BJ (cell line): ENCODE results near the gene IMPG1. TPM values are rescaled to one million over a fixed set of nuclear protein-coding genes. Genes with fewer than 3 reads are reported as not detected.

Experiments used
- CTCF ChIA-PET: fragments of 350-600 bp; formaldehyde crosslinking; extraction: SDS; loops from one replicate; lab custom pipeline; 2021; ENCODE audit warnings: antibody characterized with exemption, inconsistent platforms; lab: Yijun Ruan, JAX
- POLR2A ChIA-PET: fragments of 300-600 bp; sonication (Branson Sonifier 250); formaldehyde crosslinking; extraction: SDS; loops from one replicate; lab custom pipeline; 2021; ENCODE audit warnings: antibody characterized with exemption; lab: Charles Lee
- DNase-seq: peaks from one replicate; pipeline ENCODE4 v3.0.0-alpha.2; 2011; ENCODE audit warnings: low read depth
- H3K27me3 ChIP-seq: 2 replicates; pipeline ENCODE4 v1.6.0; 2011; ENCODE audit warnings: low read length; ENCODE audit not compliant: control insufficient read depth, insufficient read depth
- H3K36me3 ChIP-seq: 2 replicates; pipeline ENCODE4 v1.5.1; 2011; ENCODE audit warnings: low read length; ENCODE audit not compliant: control insufficient read depth, insufficient read depth
- H3K4me3 ChIP-seq: 2 replicates; pipeline ENCODE4 v1.5.1; 2011; ENCODE audit warnings: low read depth, mild to moderate bottlenecking, control low read depth, low read length
- CTCF ChIP-seq: IDR thresholded peaks from 2 replicates; pipeline ENCODE4 v1.5.1; 2011; ENCODE audit warnings: low read depth, mild to moderate bottlenecking, control low read depth, inconsistent platforms, low read length, moderate library complexity; ENCODE audit not compliant: insufficient read depth
- polyA plus RNA-seq: library from polyadenylated mRNA; depleted of rRNA; stranded (reverse); fragments of >200 nt; gene quantifications from 2 replicates; pipeline ENCODE4 v1.2.3, GENCODE V29; 2011
- small RNA-seq: library from RNA; depleted of rRNA; stranded (forward); fragments of <200 nt; gene quantifications from one replicate; pipeline ENCODE3, GENCODE V24; 2012; ENCODE audit warnings: low replicate concordance, low read depth; ENCODE audit not compliant: insufficient read length

The IMPG1 gene
- polyA plus RNA-seq, 1 experiment = not detected

DNA sequence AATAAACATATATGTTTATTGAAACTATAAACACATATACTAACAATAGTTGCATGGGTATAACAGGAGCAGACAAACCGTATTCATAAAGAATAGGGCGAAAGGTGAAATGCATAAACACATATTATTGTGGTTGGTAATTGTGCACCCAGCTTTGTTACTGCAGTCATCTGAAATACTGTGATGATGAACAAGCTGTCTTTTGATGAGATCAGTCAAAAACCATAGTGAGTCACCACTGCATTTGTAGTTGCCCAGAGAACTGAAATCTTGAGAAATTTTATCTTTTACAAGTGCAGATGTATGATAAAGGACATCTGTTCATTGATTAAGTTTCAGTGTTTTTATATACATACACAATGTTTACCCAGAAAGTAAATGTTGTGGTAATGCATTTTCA lies 189.7 kb downstream of the IMPG1 start:
- POLR2A ChIA-PET = no interaction called here
- DNase-seq = peak; percentile 9
- Histone ChIP-seq H3K4me3 (no peak overlapping the region), H3K36me3 (no peaks in the 10 kb centered on the region), H3K27me3 (no peaks in the 10 kb centered on the region)
- CTCF ChIA-PET = interaction anchor here (4.0 kb wide), 1 partner anchor 10 kb away, joined by 22 read pairs; no protein-coding TSS in a partner anchor
- TF ChIP-seq CTCF = no peak

DNA sequence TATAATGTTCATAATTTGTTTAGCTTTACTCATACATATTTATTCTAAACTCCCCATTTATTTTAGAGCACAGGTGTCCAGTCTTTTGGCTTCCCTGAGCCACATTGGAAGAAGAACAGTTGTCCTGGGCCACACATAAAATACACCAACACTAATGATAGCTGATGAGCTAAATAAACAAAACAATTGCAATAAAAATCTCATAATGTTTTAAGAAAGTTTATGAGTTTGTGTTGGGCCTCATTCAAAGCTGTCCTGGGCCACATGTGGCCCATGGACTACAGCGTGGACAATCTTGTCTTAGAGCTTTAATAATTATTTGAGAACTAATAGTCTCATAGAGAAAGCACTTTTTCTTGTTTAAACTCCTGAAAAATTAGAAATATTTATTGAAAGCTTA lies 192.2 kb downstream of the IMPG1 start:
- no peak for DNase-seq
- CTCF ChIA-PET = interaction anchor here (2.5 kb wide), 1 partner anchor 13 kb away, joined by 15 read pairs; no protein-coding TSS in a partner anchor
- Histone ChIP-seq H3K4me3 (no peak overlapping the region), H3K27me3 (no peaks in the 10 kb centered on the region), H3K36me3 (no peaks in the 10 kb centered on the region)
- POLR2A ChIA-PET = no interaction called here
- no peak for TF ChIP-seq CTCF

DNA sequence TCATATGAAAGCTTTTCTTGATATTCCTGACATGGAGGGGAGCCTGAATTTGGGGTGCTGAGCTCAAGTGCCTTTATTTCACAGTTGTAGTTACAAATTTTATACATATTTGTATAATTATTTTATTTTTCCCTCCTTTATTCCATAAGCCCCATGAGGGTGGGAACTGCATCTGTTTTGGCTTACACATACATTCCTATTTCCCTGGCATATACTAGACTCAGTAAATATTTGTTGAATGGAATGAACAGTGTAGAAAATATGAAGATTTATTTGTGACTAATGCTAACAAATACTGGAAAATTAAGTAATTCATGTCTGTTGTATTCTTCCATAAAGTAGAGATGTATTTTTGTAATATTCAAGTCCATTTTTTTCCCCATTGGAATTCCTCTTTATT lies 196.3 kb downstream of the IMPG1 start:
- H3K36me3 ChIP-seq = no peaks in the 10 kb centered on the region
- POLR2A ChIA-PET = no interaction called here
- DNase-seq = no peak
- TF ChIP-seq CTCF = no peak
- no peaks in the 10 kb centered on the region for H3K27me3 ChIP-seq
- CTCF ChIA-PET = interaction anchor here (0.6 to 3.0 kb wide), 2 partner anchors 17 to 1775 kb away, joined by 3 to 18 read pairs; no protein-coding TSS in a partner anchor
- H3K4me3 ChIP-seq = no peak overlapping the region

DNA sequence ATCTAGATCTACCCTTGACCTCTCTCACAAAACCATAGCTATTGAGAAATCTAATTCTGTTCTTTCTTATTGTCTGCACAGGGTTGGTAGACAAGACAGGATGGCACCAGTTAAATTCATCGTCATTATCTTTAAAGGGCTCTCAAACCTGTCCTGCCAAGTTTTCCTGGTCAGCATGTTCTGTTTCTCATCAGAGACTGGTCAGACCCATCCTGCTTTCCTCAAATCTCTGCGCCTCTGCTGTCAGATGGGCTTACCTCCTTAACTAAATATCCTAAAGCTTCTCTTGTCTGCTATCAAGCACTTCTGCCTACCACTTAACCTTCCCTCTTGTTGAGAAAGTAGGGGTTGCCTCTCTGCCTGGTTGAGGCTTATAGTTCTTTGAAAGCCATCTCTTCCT lies 198.2 kb downstream of the IMPG1 start:
- CTCF ChIA-PET = interaction anchor here (1.1 to 1.3 kb wide), 2 partner anchors 19 to 38 kb away, joined by 3 read pairs; no protein-coding TSS in a partner anchor
- H3K36me3 ChIP-seq = no peaks in the 10 kb centered on the region
- H3K4me3 ChIP-seq = no peak overlapping the region
- POLR2A ChIA-PET = no interaction called here
- no peak for DNase-seq
- no peaks in the 10 kb centered on the region for H3K27me3 ChIP-seq
- no peak for TF ChIP-seq CTCF

Small RNA genes lying within 50 kb of the gene (small RNA-seq; reads per million reads assigned to genes)
- gene RF00019 = not detected
- not detected for gene RNU6-248P
